ENCODE data around the gene CRYBG3. TPM values are rescaled to one million over a fixed set of nuclear protein-coding genes. Genes with fewer than 3 reads are reported as not detected.

The CRYBG3 gene
- total RNA-seq, 2 donors from 2014 or later = 13.4 to 29.2 TPM

- Histone ChIP-seq H3K9me3 (no peaks in the 10 kb centered on the region), H3K27ac (no peak overlapping the region), H3K4me1 (ENCODE audit: control insufficient read depth in 1 of 2, low read depth in 2 of 2) (no peaks in the 10 kb centered on the region), H3K4me3 (no peak overlapping the region), H3K36me3 (no peaks in the 10 kb centered on the region), H3K27me3 (replicated peaks; ENCODE audit: insufficient read depth) (no peaks in the 10 kb centered on the region)
- no peak for TF ChIP-seq CTCF (IDR thresholded peaks at IDR 0.05)
- DNase-seq (ENCODE audit: low spot score) (no peak), ATAC-seq (ENCODE audit: insufficient number of reproducible peaks, low FRiP score, low read depth) (no peak)
Measured at GRCh38 chr3:97979610-97980009, 157.8 kb downstream of the CRYBG3 start.

- ATAC-seq (ENCODE audit: insufficient number of reproducible peaks, low FRiP score, low read depth) (no peak), DNase-seq (ENCODE audit: low spot score) (no peak)
- TF ChIP-seq CTCF (IDR thresholded peaks at IDR 0.05) = no peak
- Histone ChIP-seq H3K4me1 (ENCODE audit: control insufficient read depth in 1 of 2, low read depth in 2 of 2) (no peaks in the 10 kb centered on the region), H3K27ac (no peak overlapping the region), H3K9me3 (no peaks in the 10 kb centered on the region), H3K4me3 (no peak overlapping the region), H3K36me3 (no peaks in the 10 kb centered on the region), H3K27me3 (replicated peaks; ENCODE audit: insufficient read depth) (no peaks in the 10 kb centered on the region)
Measured at GRCh38 chr3:97981886-97982285, 160.1 kb downstream of the CRYBG3 start.

DNA sequence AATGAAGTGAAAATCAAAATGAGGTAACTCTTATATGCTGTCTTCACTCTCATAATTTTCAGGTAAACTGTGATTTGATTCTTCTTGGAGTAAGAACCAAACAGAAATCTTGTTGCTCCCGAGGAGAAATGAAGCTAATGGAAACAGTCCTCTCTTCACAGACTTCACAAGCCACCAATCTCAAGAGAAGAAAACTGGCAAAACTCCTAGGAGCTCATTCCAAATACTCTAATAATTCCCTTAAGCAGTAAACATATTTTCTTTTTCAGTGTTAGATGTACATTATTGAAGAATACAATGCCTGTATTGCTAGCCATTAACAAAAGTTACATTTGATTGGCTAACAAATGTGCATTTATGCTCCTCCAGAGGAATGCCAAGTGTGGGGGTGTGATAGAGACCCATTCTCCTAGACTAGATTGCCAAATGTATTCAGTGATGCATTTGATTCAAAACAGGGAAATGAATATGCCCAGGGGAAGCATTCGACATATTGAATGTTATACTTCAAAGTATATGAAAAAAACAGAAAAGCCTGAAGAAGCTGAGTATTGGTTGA, 162.2 kb downstream of the CRYBG3 start:
- Histone ChIP-seq H3K27me3 (replicated peaks; ENCODE audit: insufficient read depth) (no peaks in the 10 kb centered on the region), H3K27ac (no peak overlapping the region)
- ATAC-seq (ENCODE audit: insufficient number of reproducible peaks, low FRiP score, low read depth) = no peak

DNA sequence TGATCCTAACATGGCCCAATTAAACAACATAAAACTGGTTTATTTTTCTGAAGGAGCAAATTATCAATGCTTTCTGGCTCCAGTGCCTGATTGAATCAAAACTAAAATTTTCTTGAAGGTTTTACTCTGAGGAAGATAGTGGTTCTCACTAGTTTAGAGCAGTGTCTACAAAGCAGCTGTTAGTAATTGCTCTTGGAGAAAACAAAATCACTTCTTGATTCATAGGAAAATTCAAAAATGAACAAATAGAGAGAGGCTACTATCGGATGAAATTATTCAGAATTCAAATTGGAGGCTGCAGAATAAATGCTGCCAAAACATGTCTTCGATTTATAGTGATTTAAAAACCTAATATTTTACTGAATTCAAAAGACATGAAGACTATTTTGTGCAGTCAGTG, 165.5 kb downstream of the CRYBG3 start:
- DNase-seq (ENCODE audit: low spot score) = no peak
- H3K4me1 ChIP-seq (ENCODE audit: control insufficient read depth in 1 of 2, low read depth in 2 of 2) = no peaks in the 10 kb centered on the region
- ATAC-seq (ENCODE audit: insufficient number of reproducible peaks, low FRiP score, low read depth) = no peak
- H3K36me3 ChIP-seq = no peaks in the 10 kb centered on the region
- no peaks in the 10 kb centered on the region for H3K9me3 ChIP-seq
- H3K27me3 ChIP-seq (replicated peaks; ENCODE audit: insufficient read depth) = no peaks in the 10 kb centered on the region
- no peak overlapping the region for H3K4me3 ChIP-seq
- no peak for TF ChIP-seq CTCF (IDR thresholded peaks at IDR 0.05)
- H3K27ac ChIP-seq = no peak overlapping the region

More for the DNA sequence above, 162.2 kb downstream of the CRYBG3 start:
- Histone ChIP-seq H3K4me3 (no peak overlapping the region), H3K9me3 (no peaks in the 10 kb centered on the region), H3K4me1 (ENCODE audit: control insufficient read depth in 1 of 2, low read depth in 2 of 2) (no peaks in the 10 kb centered on the region), H3K36me3 (no peaks in the 10 kb centered on the region)
- no peak for TF ChIP-seq CTCF (IDR thresholded peaks at IDR 0.05)
- no peak for DNase-seq (ENCODE audit: low spot score)

GRCh38 chr3:97988784-97989568, 167.2 kb downstream of the CRYBG3 start:
- no peaks in the 10 kb centered on the region for H3K9me3 ChIP-seq
- H3K4me3 ChIP-seq = no peak overlapping the region
- H3K27me3 ChIP-seq (replicated peaks; ENCODE audit: insufficient read depth) = no peaks in the 10 kb centered on the region
- no peaks in the 10 kb centered on the region for H3K4me1 ChIP-seq (ENCODE audit: control insufficient read depth in 1 of 2, low read depth in 2 of 2)
- ATAC-seq (ENCODE audit: insufficient number of reproducible peaks, low FRiP score, low read depth) = no peak
- H3K36me3 ChIP-seq = no peaks in the 10 kb centered on the region
- TF ChIP-seq CTCF (IDR thresholded peaks at IDR 0.05) = no peak
- no peak for DNase-seq (ENCODE audit: low spot score)
- no peak overlapping the region for H3K27ac ChIP-seq

Measured in thoracic aorta (tissue), 2 donors.